B cell (primary cell): ENCODE results near the gene PAM. TPM values are rescaled to one million over a fixed set of nuclear protein-coding genes. Genes with fewer than 3 reads are reported as not detected.

Experiments used
- ATAC-seq: fragments of 200-7000 bp; cut with Tn5 transposase; one replicate; pipeline ENCODE4 v1.10.0; 2021; ENCODE audit warnings: low read depth, mild to moderate bottlenecking, moderate number of reproducible peaks, moderate library complexity
- CTCF ChIA-PET: fragments of 350-600 bp; sonication (Branson Sonifier 250); formaldehyde crosslinking; loops from one replicate; lab custom pipeline; 2021; ENCODE audit warnings: antibody characterized with exemption, inconsistent platforms; lab: Charles Lee
- POLR2A ChIA-PET: fragments of 350-600 bp; sonication (Branson Sonifier 250); formaldehyde crosslinking; loops from one replicate; lab custom pipeline; 2021; ENCODE audit warnings: antibody characterized with exemption; lab: Charles Lee
- DNase-seq: peaks from one replicate; pipeline ENCODE4 v3.0.0; 2013
- H2AFZ ChIP-seq: 2 replicates; pipeline ENCODE4 v1.6.1; 2012; ENCODE audit warnings: mild to moderate bottlenecking, low read depth, low read length; ENCODE audit not compliant: insufficient read depth, poor library complexity, severe bottlenecking
- H3K27ac ChIP-seq, 2 donors: 1 replicate in 1 of 2; 2 replicates in 1 of 2; pipeline ENCODE4 v1.5.1; 2012 to 2013; ENCODE audit warnings: low read length in 2 of 2, mild to moderate bottlenecking in 2 of 2, moderate library complexity in 1 of 2
- H3K27me3 ChIP-seq, 4 experiments: fragments of 200-600 bp in 1 of 4; sonication (generic) in 1 of 4; replicated peaks in 1 of 4; 1 replicate in 2 of 4; 2 replicates in 2 of 4; pipeline versions ENCODE4 v1.6.1 to v1.7.0; 2013 to 2016; ENCODE audit warnings: low read length in 3 of 4, mild to moderate bottlenecking in 2 of 4, mixed read lengths in 1 of 4, moderate library complexity in 1 of 4; ENCODE audit not compliant: insufficient read depth in 4 of 4, control insufficient read depth in 3 of 4; ENCODE audit errors: control extremely low read depth in 1 of 4
- H3K36me3 ChIP-seq, 2 experiments: replicated peaks in 1 of 2; 1 replicate in 1 of 2; 2 replicates in 1 of 2; pipeline versions ENCODE4 v1.6.1 to v1.7.1; 2013; ENCODE audit warnings: low read length in 1 of 2; ENCODE audit not compliant: insufficient read depth in 2 of 2, control insufficient read depth in 1 of 2; ENCODE audit errors: control extremely low read depth in 1 of 2, extremely low read depth in 1 of 2
- H3K4me1 ChIP-seq, 2 donors: fragments of 200-600 bp in 1 of 2; sonication (generic) in 1 of 2; 1 replicate in 1 of 2; 2 replicates in 1 of 2; pipeline versions ENCODE4 v1.5.1 to v1.6.1; 2013 to 2017; ENCODE audit warnings: low read length in 2 of 2; ENCODE audit not compliant: control insufficient read depth in 2 of 2, insufficient read depth in 2 of 2
- H3K4me2 ChIP-seq: replicated peaks from 2 replicates; pipeline ENCODE3; 2012; ENCODE audit warnings: mild to moderate bottlenecking, low read depth, low read length; ENCODE audit not compliant: poor library complexity, severe bottlenecking
- H3K4me3 ChIP-seq, 5 experiments: fragments of 200-600 bp in 1 of 5; sonication (generic) in 1 of 5; 1 replicate in 3 of 5; 2 replicates in 2 of 5; pipeline versions ENCODE4 v1.5.1 to v1.7.0; 2011 to 2016; ENCODE audit warnings: low read length in 4 of 5, mild to moderate bottlenecking in 4 of 5, low read depth in 2 of 5, control low read depth in 1 of 5, moderate library complexity in 1 of 5; ENCODE audit not compliant: insufficient read depth in 1 of 5; ENCODE audit errors: control extremely low read depth in 1 of 5, extremely low read depth in 1 of 5
- H3K79me2 ChIP-seq: fragments of 200-600 bp; sonication (generic); one replicate; pipeline ENCODE4 v1.6.0; 2016; ENCODE audit warnings: low read length; ENCODE audit not compliant: control insufficient read depth, insufficient read depth
- H3K9ac ChIP-seq: fragments of 200-600 bp; sonication (generic); 2 replicates; pipeline ENCODE4 v1.6.1; 2017; ENCODE audit warnings: mild to moderate bottlenecking, low read length, moderate library complexity
- H3K9me3 ChIP-seq, 3 donors: one replicate each; pipeline versions ENCODE4 v1.6.1 to v1.7.1; 2013; ENCODE audit warnings: low read length in 2 of 3; ENCODE audit not compliant: control insufficient read depth in 2 of 3, insufficient read depth in 1 of 3; ENCODE audit errors: control extremely low read depth in 1 of 3
- H4K20me1 ChIP-seq: 2 replicates; pipeline ENCODE4 v1.6.0; 2012; ENCODE audit warnings: mild to moderate bottlenecking, low read length; ENCODE audit not compliant: insufficient read depth, control insufficient read depth, poor library complexity, severe bottlenecking
- H3K27ac Mint-ChIP-seq: one replicate; pipeline ENCODE4 v1.8.0; 2021; ENCODE audit warnings: mixed read lengths
- H3K27me3 Mint-ChIP-seq: one replicate; pipeline ENCODE4 v1.8.0; 2021; ENCODE audit warnings: mixed read lengths
- H3K4me1 Mint-ChIP-seq: one replicate; pipeline ENCODE4 v1.8.0; 2021; ENCODE audit warnings: mixed read lengths
- H3K4me3 Mint-ChIP-seq: one replicate; pipeline ENCODE4 v1.8.0; 2021; ENCODE audit warnings: mixed read lengths
- H3K9me3 Mint-ChIP-seq: one replicate; pipeline ENCODE4 v1.8.0; 2022; ENCODE audit warnings: mixed read lengths; ENCODE audit not compliant: insufficient read depth
- CTCF ChIP-seq: fragments of 200-600 bp; IDR thresholded peaks from one replicate; pipeline ENCODE4 v1.8.0; 2022; ENCODE audit warnings: antibody characterized with exemption, mild to moderate bottlenecking
- EZH2 ChIP-seq: IDR thresholded peaks from 2 replicates; pipeline ENCODE4 v1.6.1; 2012; ENCODE audit warnings: borderline replicate concordance, low read depth, mild to moderate bottlenecking, moderate library complexity, low read length; ENCODE audit not compliant: insufficient read depth, poor library complexity, severe bottlenecking
- WGBS: methylation state at CpG from one replicate; pipeline ENCODE4 v1.1.5; 2013; ENCODE audit warnings: missing lambda C conversion rate; ENCODE audit not compliant: insufficient coverage; 5-methylcytosine and 5-hydroxymethylcytosine counted together
- intact Hi-C: fragments of 100-400 bp; cut with micrococcal nuclease; formaldehyde crosslinking; loops from one replicate; pipeline ENCODE4 v1.10.0; 2022
- polyA plus RNA-seq: library from polyadenylated mRNA; depleted of rRNA; stranded (reverse); fragments of >200 nt; gene quantifications from 2 replicates; pipeline ENCODE4 v1.2.3, GENCODE V29; 2012
- total RNA-seq, 2 donors: library from RNA; stranded (reverse); fragments of 120-200 nt in 1 of 2; gene quantifications; 1 replicate in 1 of 2; 2 replicates in 1 of 2; pipeline versions ENCODE4 v1.2.3 to v1.2.4, GENCODE V29; 2013 to 2022

Gene PAM
- total and polyA plus RNA-seq, 2 donors (not counting 1 experiment from before 2014, with no cell fraction given) = 1.00 to 34.8 TPM

DNA sequence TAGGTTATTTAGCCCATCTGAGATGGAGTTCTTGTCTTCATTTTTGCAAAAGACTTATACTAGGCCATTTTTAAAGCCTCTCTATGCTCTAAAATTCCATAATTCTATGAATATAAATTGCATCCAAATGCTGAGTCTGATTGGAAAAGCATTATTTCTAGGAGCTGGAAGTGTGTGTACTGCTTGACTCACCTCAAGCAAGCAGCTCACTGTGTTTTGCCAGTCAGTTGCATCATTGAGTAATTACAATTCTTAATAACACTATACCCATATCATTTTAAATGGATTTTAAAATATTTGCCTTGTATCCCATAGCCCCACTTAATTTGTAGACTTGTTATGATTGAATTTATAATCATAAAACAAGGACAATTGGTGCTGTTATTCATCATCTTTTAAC is 161.0 kb downstream of the PAM start:
- Histone ChIP-seq H3K4me1 (no peaks in the 10 kb centered on the region), H3K4me2 (no peak overlapping the region), H3K9ac (no peak overlapping the region), H3K27ac (no peak overlapping the region), H3K79me2 (no peaks in the 10 kb centered on the region), H3K36me3 (no peaks in the 10 kb centered on the region), H2AFZ (no peak overlapping the region), H3K27me3 (no peaks in the 10 kb centered on the region), H3K9me3 (no peaks in the 10 kb centered on the region), H4K20me1 (no peaks in the 10 kb centered on the region), H3K4me3 (no peak overlapping the region)
- ChIA-PET POLR2A (no interaction called here), CTCF (no interaction called here)
- no peaks in the 10 kb centered on the region for H3K27me3 Mint-ChIP-seq
- DNase-seq (no peak), ATAC-seq (no peak)
- H3K4me1 Mint-ChIP-seq = no peaks in the 10 kb centered on the region
- TF ChIP-seq CTCF (no peak), EZH2 (no peak)
- no peak overlapping the region for H3K4me3 Mint-ChIP-seq
- intact Hi-C loops = no loop called here
- no peak overlapping the region for H3K27ac Mint-ChIP-seq
- H3K9me3 Mint-ChIP-seq = no peaks in the 10 kb centered on the region

DNA sequence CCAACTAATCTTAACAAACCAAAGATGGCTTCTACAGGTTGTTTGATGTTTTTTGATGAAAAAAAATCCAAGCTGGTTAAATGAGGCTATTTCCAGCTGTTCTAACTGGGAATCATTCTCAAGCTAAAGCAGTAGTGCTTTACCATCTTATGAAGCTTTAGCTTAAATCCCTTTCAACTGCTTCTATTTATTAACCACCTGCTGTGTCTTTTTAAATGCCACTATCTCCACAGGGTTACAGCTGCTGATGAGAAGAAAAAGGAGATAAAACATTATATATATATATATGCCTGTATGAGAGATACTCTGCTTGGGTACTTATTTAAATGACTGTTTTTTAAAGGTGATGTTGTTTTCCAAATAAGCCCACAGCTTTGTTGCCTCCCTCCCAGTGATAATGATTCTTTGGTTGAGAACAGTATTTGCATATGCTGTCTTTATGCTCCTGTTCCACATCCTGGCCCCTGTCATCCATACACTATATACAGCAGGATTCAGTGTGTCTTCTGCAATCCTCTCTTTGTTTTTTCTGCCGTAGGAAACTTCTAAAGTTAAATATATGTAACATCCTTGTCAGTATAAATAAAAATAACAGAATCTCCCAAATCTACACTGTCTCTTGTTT is 164.0 kb downstream of the PAM start:
- Histone ChIP-seq H2AFZ (no peak overlapping the region), H3K4me3 (no peak overlapping the region), H3K4me1 (no peaks in the 10 kb centered on the region), H3K9ac (no peak overlapping the region), H3K9me3 (no peaks in the 10 kb centered on the region), H3K27me3 (no peaks in the 10 kb centered on the region), H3K79me2 (no peaks in the 10 kb centered on the region), H3K4me2 (no peak overlapping the region), H3K27ac (no peak overlapping the region), H3K36me3 (no peaks in the 10 kb centered on the region), H4K20me1 (no peaks in the 10 kb centered on the region)
- POLR2A ChIA-PET = no interaction called here
- Mint-ChIP-seq H3K27me3 (no peaks in the 10 kb centered on the region), H3K27ac (no peak overlapping the region), H3K4me3 (no peak overlapping the region), H3K4me1 (no peaks in the 10 kb centered on the region), H3K9me3 (no peaks in the 10 kb centered on the region)
- no CpG with 5 or more reads among the region's 1 CpG for WGBS
- DNase-seq (no peak), ATAC-seq (no peak)
- intact Hi-C loops = no loop called here
- CTCF ChIA-PET = no interaction called here
- TF ChIP-seq EZH2 (no peak), CTCF (no peak)
